ENCODE results near the gene DLAT.

DNA sequence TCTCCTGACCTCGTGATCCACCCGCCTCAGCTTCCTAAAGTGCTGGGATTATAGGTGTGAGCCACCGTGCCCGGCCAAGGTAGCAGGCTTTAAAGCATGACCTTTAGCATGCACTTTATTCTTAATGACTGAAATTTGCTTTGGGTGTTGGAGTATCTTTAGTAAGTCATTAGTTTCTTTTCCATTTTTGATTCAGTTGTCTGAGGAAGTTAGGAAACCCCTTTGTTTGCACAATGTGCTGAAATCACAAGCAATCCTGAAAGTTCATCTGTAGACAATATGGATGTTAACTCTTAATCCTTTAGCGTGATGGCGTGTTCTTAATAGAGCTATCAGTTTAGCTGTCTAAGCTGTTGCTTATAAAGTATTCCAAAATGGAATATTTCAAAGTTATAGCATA is 78.2 kb downstream of the DLAT start:
- no peak for TF ChIP-seq CTCF (IDR thresholded peaks at IDR 0.05)
- no peak for TF ChIP-seq EZH2 (IDR thresholded peaks at IDR 0.05)
